IgD-negative memory B cell (primary cell): Measurements from ENCODE around the gene MOCOS. TPM values are rescaled to one million over a fixed set of nuclear protein-coding genes. Genes with fewer than 3 reads are reported as not detected.

Experiments used
- H3K27ac Mint-ChIP-seq, 3 donors: one replicate each; pipeline ENCODE4 v1.8.0; 2020 to 2022; ENCODE audit warnings: mild to moderate bottlenecking in 3 of 3, mixed read lengths in 3 of 3, moderate library complexity in 1 of 3
- H3K27me3 Mint-ChIP-seq: one replicate; pipeline ENCODE4 v1.8.0; 2021; ENCODE audit warnings: mixed read lengths
- H3K36me3 Mint-ChIP-seq: one replicate; pipeline ENCODE4 v1.8.0; 2020; ENCODE audit warnings: mild to moderate bottlenecking, mixed read lengths
- H3K4me1 Mint-ChIP-seq, 3 donors: one replicate each; pipeline ENCODE4 v1.8.0; 2020 to 2022; ENCODE audit warnings: mixed read lengths in 3 of 3, mild to moderate bottlenecking in 1 of 3
- H3K4me3 Mint-ChIP-seq, 4 donors: one replicate each; pipeline ENCODE4 v1.8.0; 2020 to 2022; ENCODE audit warnings: mild to moderate bottlenecking in 4 of 4, mixed read lengths in 4 of 4, moderate library complexity in 3 of 4
- H3K9me3 Mint-ChIP-seq, 3 donors: one replicate each; pipeline ENCODE4 v1.8.0; 2020 to 2021; ENCODE audit warnings: mixed read lengths in 3 of 3, mild to moderate bottlenecking in 1 of 3
- polyA plus RNA-seq: library from polyadenylated mRNA; unstranded; fragments of 300-500 nt; fragmentation: Illumina TruSeq; gene quantifications from one replicate; pipeline ENCODE4 v1.2.3, GENCODE V29; 2021

Gene MOCOS
- polyA plus RNA-seq, 1 donor from 2014 or later: 0.13 TPM

GRCh38 chr18:36186461-36187192, 670 bp upstream of the MOCOS start:
- Mint-ChIP-seq H3K4me1 (peaks cover 9 to 29% (median 22%) of the 10 kb centered on the region in 3 donors), H3K36me3 (peaks cover 2% of the 10 kb centered on the region), H3K27ac (no peak overlapping the region)

GRCh38 chr18:36187826-36188721, 777 bp downstream of the MOCOS start:
- Mint-ChIP-seq H3K36me3 (peaks cover 2% of the 10 kb centered on the region), H3K9me3 (no peaks in the 10 kb centered on the region), H3K4me3 (peak overlapping the region; percentile 76 to 95 (median 86)), H3K27me3 (peaks cover 10% of the 10 kb centered on the region), H3K4me1 (peaks cover 9 to 29% (median 22%) of the 10 kb centered on the region in 3 donors), H3K27ac (no peak overlapping the region)

More at GRCh38 chr18:36186461-36187192, 670 bp upstream of the MOCOS start:
- H3K9me3 Mint-ChIP-seq: no peaks in the 10 kb centered on the region
- peak overlapping the region; percentile 76 to 92 (median 84) for H3K4me3 Mint-ChIP-seq
- peaks cover 10% of the 10 kb centered on the region for H3K27me3 Mint-ChIP-seq

GRCh38 chr18:36188916-36189315, 1.6 kb downstream of the MOCOS start:
- H3K27me3 Mint-ChIP-seq: peaks cover 10% of the 10 kb centered on the region
- peak overlapping the region; percentile 67 to 95 (median 80) for H3K4me3 Mint-ChIP-seq
- peaks cover 2% of the 10 kb centered on the region for H3K36me3 Mint-ChIP-seq
- no peak overlapping the region for H3K27ac Mint-ChIP-seq
- no peaks in the 10 kb centered on the region for H3K9me3 Mint-ChIP-seq
- H3K4me1 Mint-ChIP-seq: peaks cover 9 to 28% (median 22%) of the 10 kb centered on the region in 3 donors

GRCh38 chr18:36189486-36189885, 2.2 kb downstream of the MOCOS start:
- no peak overlapping the region for H3K27ac Mint-ChIP-seq
- no peaks in the 10 kb centered on the region for H3K9me3 Mint-ChIP-seq
- H3K36me3 Mint-ChIP-seq: peaks cover 2% of the 10 kb centered on the region
- H3K4me1 Mint-ChIP-seq: peaks cover 8 to 24% (median 22%) of the 10 kb centered on the region in 3 donors
- H3K4me3 Mint-ChIP-seq: peak overlapping the region in 1 of 4 donors; percentile 76
- H3K27me3 Mint-ChIP-seq: peaks cover 10% of the 10 kb centered on the region

GRCh38 chr18:36191286-36191685, 4.0 kb downstream of the MOCOS start:
- no peaks in the 10 kb centered on the region for H3K9me3 Mint-ChIP-seq
- no peak overlapping the region for H3K4me3 Mint-ChIP-seq
- peaks cover 8 to 11% (median 10%) of the 10 kb centered on the region in 3 donors for H3K4me1 Mint-ChIP-seq
- H3K27ac Mint-ChIP-seq: no peak overlapping the region
- H3K36me3 Mint-ChIP-seq: peaks cover 2% of the 10 kb centered on the region
- H3K27me3 Mint-ChIP-seq: peaks cover 7% of the 10 kb centered on the region

- H3K4me3 Mint-ChIP-seq: no peak overlapping the region
- H3K9me3 Mint-ChIP-seq: no peaks in the 10 kb centered on the region
- peaks cover 8 to 11% (median 9%) of the 10 kb centered on the region in 3 donors for H3K4me1 Mint-ChIP-seq
- H3K27ac Mint-ChIP-seq: no peak overlapping the region
- peaks cover 7% of the 10 kb centered on the region for H3K27me3 Mint-ChIP-seq
- peaks cover 2% of the 10 kb centered on the region for H3K36me3 Mint-ChIP-seq
Observed at GRCh38 chr18:36191711-36192110, 4.4 kb downstream of the MOCOS start.

GRCh38 chr18:36194600-36195315, 7.5 kb downstream of the MOCOS start:
- Mint-ChIP-seq H3K27me3 (no peaks in the 10 kb centered on the region), H3K27ac (no peak overlapping the region), H3K4me1 (no peaks in the 10 kb centered on the region), H3K4me3 (no peak overlapping the region), H3K36me3 (peaks cover 2% of the 10 kb centered on the region), H3K9me3 (no peaks in the 10 kb centered on the region)

GRCh38 chr18:36195427-36196122, 8.3 kb downstream of the MOCOS start:
- no peak overlapping the region for H3K4me3 Mint-ChIP-seq
- peaks cover 2% of the 10 kb centered on the region for H3K36me3 Mint-ChIP-seq
- H3K9me3 Mint-ChIP-seq: no peaks in the 10 kb centered on the region
- no peak overlapping the region for H3K27ac Mint-ChIP-seq
- H3K27me3 Mint-ChIP-seq: no peaks in the 10 kb centered on the region
- no peaks in the 10 kb centered on the region for H3K4me1 Mint-ChIP-seq

- H3K27me3 Mint-ChIP-seq: no peaks in the 10 kb centered on the region
- peaks cover 0 to 2% (median 0%) of the 10 kb centered on the region in 3 donors for H3K9me3 Mint-ChIP-seq
- no peak overlapping the region for H3K4me3 Mint-ChIP-seq
- no peaks in the 10 kb centered on the region for H3K4me1 Mint-ChIP-seq
- peaks cover 2% of the 10 kb centered on the region for H3K36me3 Mint-ChIP-seq
- H3K27ac Mint-ChIP-seq: no peak overlapping the region
Observed at GRCh38 chr18:36196238-36196995, 9.1 kb downstream of the MOCOS start.

- peaks cover 2% of the 10 kb centered on the region for H3K36me3 Mint-ChIP-seq
- H3K27me3 Mint-ChIP-seq: no peaks in the 10 kb centered on the region
- no peaks in the 10 kb centered on the region for H3K4me1 Mint-ChIP-seq
- H3K9me3 Mint-ChIP-seq: peaks cover 0 to 2% (median 0%) of the 10 kb centered on the region in 3 donors
- no peak overlapping the region for H3K27ac Mint-ChIP-seq
- H3K4me3 Mint-ChIP-seq: no peak overlapping the region
Observed at GRCh38 chr18:36197511-36198166, 10.3 kb downstream of the MOCOS start.

- H3K36me3 Mint-ChIP-seq: peaks cover 4% of the 10 kb centered on the region
- H3K9me3 Mint-ChIP-seq: peaks cover 0 to 2% (median 0%) of the 10 kb centered on the region in 3 donors
- H3K27me3 Mint-ChIP-seq: peaks cover 2% of the 10 kb centered on the region
Observed at GRCh38 chr18:36199691-36200295, 12.5 kb downstream of the MOCOS start.

GRCh38 chr18:36200354-36200771, 13.1 kb downstream of the MOCOS start:
- Mint-ChIP-seq H3K4me1 (peaks cover 0 to 2% (median 0%) of the 10 kb centered on the region in 3 donors), H3K9me3 (peaks cover 0 to 2% (median 0%) of the 10 kb centered on the region in 3 donors), H3K27me3 (peaks cover 2% of the 10 kb centered on the region), H3K4me3 (no peak overlapping the region), H3K36me3 (peaks cover 4% of the 10 kb centered on the region), H3K27ac (no peak overlapping the region)

More at GRCh38 chr18:36199691-36200295, 12.5 kb downstream of the MOCOS start:
- Mint-ChIP-seq H3K27ac (no peak overlapping the region), H3K4me3 (no peak overlapping the region), H3K4me1 (peaks cover 0 to 2% (median 0%) of the 10 kb centered on the region in 3 donors)

GRCh38 chr18:36201765-36202164, 14.5 kb downstream of the MOCOS start:
- Mint-ChIP-seq H3K27me3 (peaks cover 2% of the 10 kb centered on the region), H3K27ac (no peak overlapping the region), H3K4me3 (no peak overlapping the region)

More at GRCh38 chr18:36201765-36202164, 14.5 kb downstream of the MOCOS start:
- peaks cover 4% of the 10 kb centered on the region for H3K36me3 Mint-ChIP-seq
- peaks cover 0 to 2% (median 0%) of the 10 kb centered on the region in 3 donors for H3K9me3 Mint-ChIP-seq
- peaks cover 0 to 2% (median 0%) of the 10 kb centered on the region in 3 donors for H3K4me1 Mint-ChIP-seq
